ENCODE measurements around the gene BTBD9.

BTBD9 gene

GRCh38 chr6:38166411-38167240 lies 473.1 kb downstream of the BTBD9 start:
- POLR2A ChIA-PET, result no interaction called here
- TF ChIP-seq CTCF (IDR thresholded peaks at IDR 0.05; ENCODE audit: insufficient read depth, low read length, missing control alignments), result no peak
- DNase-seq (ENCODE audit: low read depth, low spot score), result no peak
- H3K4me3 ChIP-seq (ENCODE audit: low read depth, low read length), result no peak overlapping the region
- CTCF ChIA-PET, result no interaction called here

- no peak overlapping the region for H3K4me3 ChIP-seq (ENCODE audit: low read depth, low read length)
- ChIA-PET CTCF (interaction anchor here (1.2 to 1.3 kb wide), 2 partner anchors 16 to 329 kb away, joined by 4 to 5 read pairs; no protein-coding TSS in a partner anchor), POLR2A (no interaction called here)
- no peak for DNase-seq (ENCODE audit: low read depth, low spot score)
- no peak for TF ChIP-seq CTCF (IDR thresholded peaks at IDR 0.05; ENCODE audit: insufficient read depth, low read length, missing control alignments)
Measured at GRCh38 chr6:38164671-38165108, 475.0 kb downstream of the BTBD9 start.

- H3K4me3 ChIP-seq (ENCODE audit: low read depth, low read length), result no peak overlapping the region
- ChIA-PET CTCF (interaction anchor here (1.2 to 1.3 kb wide), 2 partner anchors 15 to 330 kb away, joined by 4 to 5 read pairs; no protein-coding TSS in a partner anchor), POLR2A (no interaction called here)
- TF ChIP-seq CTCF (IDR thresholded peaks at IDR 0.05; ENCODE audit: insufficient read depth, low read length, missing control alignments), result no peak
- no peak for DNase-seq (ENCODE audit: low read depth, low spot score)
Measured at GRCh38 chr6:38164131-38164481, 475.6 kb downstream of the BTBD9 start.

- TF ChIP-seq CTCF (IDR thresholded peaks at IDR 0.05; ENCODE audit: insufficient read depth, low read length, missing control alignments), result no peak
- POLR2A ChIA-PET, result no interaction called here
- no peak overlapping the region for H3K4me3 ChIP-seq (ENCODE audit: low read depth, low read length)
- CTCF ChIA-PET, result interaction anchor here (1.3 kb wide), 1 partner anchor 15 kb away, joined by 4 read pairs; no protein-coding TSS in a partner anchor
- no peak for DNase-seq (ENCODE audit: low read depth, low spot score)
Measured at GRCh38 chr6:38163186-38164130, 476.3 kb downstream of the BTBD9 start.

GRCh38 chr6:38162493-38163185 lies 477.1 kb downstream of the BTBD9 start:
- H3K4me3 ChIP-seq (ENCODE audit: low read depth, low read length), result no peak overlapping the region
- DNase-seq (ENCODE audit: low read depth, low spot score), result no peak
- CTCF ChIA-PET, result no interaction called here
- no peak for TF ChIP-seq CTCF (IDR thresholded peaks at IDR 0.05; ENCODE audit: insufficient read depth, low read length, missing control alignments)
- POLR2A ChIA-PET, result no interaction called here

All from AG04449 (cell line).